ENCODE data around the gene KCNC3.

The KCNC3 gene

DNA sequence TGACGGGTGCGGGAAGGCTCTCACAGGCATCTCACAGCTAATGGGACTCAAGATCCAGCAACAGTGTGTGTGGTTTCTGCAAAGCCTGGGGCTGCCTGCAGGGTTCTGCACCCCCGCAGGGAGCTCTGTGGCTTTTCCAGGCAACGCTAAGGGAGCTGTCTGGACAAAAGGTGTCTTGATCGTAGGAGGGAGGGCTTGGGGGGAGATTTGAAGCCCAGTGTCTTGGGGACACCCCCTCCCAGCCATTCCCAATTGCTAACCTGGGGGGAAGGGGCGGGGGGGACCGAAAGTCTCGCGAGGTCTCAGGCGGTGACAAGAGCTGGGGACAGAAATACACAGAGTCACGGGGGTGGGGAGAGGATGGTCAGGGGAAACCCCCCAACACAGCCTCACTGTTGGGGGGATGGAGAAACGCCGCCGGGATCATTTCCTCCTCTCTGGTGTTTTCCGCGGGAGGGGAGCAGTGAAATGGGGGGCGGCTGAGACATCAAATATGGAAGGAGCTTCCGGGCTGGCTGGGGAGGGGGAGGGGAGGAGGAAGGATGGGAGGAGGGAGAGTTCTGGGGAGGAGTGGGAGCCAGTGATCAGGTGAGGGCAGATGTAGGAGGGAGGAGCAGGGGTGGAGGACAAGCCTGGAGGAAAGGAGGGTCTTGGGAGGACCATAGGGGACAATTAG, 13.3 kb downstream of the KCNC3 start:
- intact Hi-C loops (cut with DNase I): no loop called here
- DNase-seq: peak in 31 of 42 donors; percentile 38 to 81 (median 57)

DNA sequence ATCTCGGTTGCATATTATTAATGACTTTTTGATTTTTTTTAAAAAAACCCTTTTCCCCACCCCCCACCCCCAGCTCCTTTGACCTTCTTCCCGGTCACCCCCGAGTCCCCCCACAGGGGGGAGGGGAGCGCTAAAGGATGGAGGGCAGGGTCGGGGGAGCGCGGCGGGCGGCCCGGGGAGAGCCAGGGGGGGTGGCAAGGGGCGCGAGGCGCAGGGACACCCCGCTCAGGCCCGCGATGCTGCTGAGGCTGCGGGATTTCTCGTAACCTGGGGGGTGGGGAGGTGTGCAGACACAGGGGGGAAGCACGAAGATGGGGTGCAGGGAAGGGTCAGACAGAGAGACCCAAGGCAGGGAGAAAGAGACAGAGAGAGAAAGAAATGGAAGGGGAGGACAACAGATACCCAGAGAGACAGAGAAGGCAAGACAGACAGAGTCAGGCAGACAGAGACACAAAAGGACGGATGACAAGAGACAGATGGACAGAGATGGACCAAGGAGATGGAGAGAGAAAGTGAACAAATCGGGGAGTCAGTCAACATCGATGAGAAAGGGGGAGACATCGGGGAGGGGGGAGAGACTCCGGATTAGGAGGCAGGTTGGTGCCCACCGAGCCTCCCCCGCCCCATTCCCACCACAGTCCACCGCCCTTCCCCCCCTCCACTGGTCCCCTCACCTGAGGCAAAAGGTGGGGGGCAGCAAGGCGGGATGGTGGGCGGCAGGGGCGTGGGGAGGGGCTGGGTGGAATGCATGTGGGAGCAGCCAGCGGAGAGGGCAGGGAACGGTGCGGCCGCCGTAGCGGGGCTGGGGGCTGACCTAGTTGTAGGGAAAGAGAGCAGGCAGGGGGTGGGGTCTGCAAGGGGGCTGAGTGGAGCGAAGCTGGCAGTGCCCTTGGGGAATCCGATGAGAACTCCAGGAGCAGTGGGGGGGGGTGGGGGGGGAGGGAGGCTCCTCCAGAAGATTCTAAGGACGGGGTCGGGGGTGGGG, 14.2 kb downstream of the KCNC3 start:
- peak in 1 of 42 donors; percentile 8 for DNase-seq
- intact Hi-C loops (cut with DNase I): no loop called here

DNA sequence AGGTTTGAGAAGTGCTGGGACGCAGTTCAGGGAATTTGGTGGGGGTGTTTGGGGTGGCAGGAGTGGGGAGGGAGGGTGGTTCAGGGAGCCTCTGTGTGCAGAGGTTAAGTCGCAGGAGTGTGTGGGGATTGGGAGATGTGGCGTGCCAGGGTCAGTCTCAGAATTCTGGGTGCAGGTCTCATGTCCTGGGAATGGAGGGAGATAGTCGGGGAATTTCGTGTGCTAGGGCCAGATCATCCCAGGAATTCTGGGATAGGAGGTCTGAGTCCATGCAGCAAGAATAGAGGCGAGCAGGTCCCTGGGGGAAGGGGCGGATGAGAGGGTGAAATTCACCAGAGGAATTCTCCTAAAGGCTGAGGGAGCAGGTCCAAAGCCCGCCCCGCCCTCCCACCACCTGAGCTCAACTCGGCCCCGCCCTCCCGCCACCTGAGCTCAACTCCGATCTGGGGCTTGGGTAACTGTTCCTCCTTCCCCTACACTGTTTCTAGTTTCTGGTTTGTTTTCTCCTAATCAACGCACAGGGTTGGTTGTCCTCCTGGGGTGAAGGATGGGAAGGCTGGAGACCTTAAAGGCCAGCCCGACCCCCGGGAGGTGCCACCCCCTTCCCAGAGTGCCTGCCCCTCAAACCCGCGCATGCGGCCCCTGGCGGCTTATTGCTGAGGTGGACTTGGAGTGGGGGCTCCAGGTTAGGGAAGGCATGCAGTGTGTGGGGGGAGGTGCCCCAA, 15.2 kb downstream of the KCNC3 start:
- intact Hi-C loops (cut with DNase I): no loop called here

DNA sequence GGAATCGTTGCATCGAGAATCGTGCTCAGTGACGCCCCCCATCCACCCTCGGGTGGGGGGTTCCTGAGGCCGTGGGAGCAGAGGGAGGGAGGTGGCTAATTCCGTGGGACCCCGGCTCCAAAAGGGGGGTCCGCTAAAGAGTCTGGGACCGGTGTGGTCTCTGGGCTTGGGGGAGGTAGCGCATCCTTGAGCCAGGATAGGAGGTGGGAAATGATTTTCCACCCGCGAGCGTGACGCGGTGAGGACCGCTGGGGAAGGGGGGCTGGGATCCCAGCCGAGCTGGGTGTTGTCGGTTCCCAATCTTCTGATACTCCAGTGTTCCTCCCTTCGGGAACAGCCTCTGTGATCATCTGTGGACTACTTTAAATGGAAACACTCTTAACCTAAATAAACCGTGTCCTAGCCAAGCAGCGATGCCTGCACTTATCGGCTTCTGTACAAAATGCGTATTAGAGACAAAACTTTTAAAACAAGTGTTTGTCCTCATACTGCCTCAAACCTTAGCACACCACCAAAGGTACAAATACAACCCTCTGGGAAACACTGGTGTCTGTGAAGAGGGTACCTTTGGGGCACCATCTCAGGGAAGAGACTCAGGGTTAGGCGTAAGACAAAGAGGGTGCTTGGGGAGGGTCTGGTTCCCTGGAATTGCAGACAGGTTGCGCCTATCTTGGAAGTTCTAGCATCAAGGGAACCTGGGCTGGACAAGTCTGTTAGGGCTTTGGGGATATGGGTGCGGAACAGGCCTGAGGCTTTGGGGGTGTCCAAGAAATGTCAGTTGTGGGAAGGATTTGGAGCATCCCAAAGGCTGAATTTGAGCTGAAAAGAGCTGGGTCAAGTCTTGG, 16.0 kb downstream of the KCNC3 start:
- intact Hi-C loops (cut with DNase I): no loop called here
- peak in 1 of 42 donors; percentile 26 for DNase-seq

More for the DNA sequence above, 15.2 kb downstream of the KCNC3 start:
- DNase-seq: peak in 5 of 42 donors; percentile 17 to 57 (median 42)

DNA sequence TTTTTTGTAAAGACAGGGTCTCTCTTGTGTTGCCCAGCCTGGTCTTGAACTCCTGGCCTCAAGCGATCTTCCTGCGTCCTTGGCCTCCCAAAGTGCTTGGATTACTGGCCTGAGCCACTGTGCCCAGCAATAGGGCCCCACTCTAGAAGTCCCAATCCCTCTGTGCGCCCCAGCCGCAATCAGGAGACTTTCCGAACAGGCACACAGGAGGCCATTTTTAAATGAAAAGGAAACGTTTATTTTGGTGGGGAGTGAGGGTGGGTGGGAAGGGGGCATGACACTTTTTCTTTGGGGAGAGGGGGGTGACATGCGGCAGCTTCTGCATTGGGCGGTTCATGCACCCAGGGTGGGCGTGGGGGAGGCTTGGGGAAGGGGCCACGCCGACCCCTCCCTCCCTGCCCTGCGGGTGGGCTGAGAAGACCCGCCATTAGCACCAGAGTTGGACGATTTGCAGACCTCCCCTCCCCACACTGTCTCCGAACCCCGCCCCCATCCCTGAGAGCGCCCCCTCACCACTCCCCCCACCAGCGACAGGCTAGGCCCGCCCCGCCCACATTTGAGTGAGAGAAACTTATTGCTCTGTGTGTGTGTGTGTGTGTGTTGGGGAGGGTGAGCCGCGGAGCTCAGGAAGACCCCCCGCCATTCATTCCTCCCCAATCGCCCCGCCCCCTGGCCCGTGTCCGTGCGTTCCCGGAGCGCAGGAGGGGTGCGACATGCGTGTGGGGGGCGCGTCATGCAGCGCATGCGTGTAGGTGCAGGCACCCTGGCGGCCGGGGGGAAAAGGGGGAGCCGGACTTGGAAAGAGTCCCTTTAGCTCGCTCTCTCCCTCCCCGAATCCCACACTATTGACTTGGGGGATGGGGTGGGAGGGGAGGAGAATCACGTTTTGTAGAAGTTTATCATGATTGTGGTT, 17.2 kb downstream of the KCNC3 start:
- DNase-seq: peak in 29 of 42 donors; percentile 34 to 78 (median 59)
- intact Hi-C loops (cut with DNase I): no loop called here

DNA sequence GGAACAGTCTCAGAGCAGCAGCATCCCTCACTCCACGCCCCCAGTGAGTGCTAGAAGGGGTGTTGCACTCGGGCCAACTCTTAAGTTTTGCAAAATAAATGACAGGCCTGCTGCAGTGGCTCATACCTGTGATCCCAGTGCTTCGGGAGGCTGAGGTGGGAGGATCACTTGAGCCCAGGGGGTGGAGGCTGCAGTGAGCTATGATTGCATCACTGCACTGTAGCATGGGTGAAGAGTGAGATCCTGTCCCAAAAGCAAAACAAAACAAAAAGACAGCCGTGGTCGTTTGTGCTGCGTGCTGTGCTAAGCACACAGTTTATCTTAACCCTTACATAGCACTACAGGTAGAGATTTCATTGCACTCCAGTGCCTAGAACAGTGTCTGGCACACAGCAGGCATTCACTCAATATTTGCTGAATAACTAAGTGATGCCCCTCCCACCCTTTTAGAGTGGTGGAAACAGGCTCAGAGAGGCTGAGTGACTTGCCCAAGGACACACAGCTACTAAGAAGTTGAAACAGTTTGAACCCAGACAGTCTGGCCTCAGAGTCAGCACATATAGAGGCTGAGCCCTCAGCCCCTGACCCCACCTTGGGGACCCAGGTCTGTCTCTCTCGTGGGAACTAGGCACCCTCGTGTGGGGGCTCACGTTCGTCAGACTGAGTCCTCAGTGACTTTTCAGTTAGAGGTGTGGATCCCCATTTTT, 18.3 kb downstream of the KCNC3 start:
- intact Hi-C loops (cut with DNase I): no loop called here
- DNase-seq: no peak

DNA sequence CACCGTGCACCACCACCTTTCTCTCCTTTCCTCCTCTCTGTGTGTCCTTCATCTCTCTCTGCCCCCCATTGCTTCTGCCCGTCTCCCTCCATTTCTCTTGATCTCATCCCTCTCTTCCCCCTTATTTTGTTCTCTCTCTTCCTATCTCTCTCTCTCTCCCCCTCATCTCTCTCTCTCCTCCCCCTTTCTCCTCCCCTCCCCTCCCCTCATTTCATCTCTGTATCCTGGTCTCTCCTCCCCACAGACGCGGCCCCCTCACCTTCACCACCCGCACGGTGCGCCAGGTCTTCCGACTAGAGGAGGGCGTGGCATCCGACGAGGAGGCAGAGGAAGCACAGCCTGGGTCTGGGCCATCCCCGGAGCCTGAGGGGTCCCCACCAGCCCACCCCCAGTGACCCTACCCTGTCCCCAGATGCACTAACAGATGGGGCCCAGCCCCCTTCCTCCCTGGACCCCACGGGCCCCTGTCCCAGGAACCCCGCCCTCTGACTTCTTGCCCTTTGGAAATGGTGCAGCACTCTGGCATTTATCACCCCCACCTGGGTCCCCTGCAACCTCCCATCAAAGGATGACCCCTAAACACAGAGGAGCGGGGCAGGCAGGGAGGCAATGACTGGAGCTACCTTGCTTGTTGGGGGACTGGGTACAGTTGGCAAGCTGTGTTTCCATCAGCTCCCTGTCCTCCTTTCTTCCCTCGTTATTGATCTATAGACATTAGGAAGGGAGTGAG, 19.6 kb downstream of the KCNC3 start:
- DNase-seq: no peak
- intact Hi-C loops (cut with DNase I): no loop called here

DNA sequence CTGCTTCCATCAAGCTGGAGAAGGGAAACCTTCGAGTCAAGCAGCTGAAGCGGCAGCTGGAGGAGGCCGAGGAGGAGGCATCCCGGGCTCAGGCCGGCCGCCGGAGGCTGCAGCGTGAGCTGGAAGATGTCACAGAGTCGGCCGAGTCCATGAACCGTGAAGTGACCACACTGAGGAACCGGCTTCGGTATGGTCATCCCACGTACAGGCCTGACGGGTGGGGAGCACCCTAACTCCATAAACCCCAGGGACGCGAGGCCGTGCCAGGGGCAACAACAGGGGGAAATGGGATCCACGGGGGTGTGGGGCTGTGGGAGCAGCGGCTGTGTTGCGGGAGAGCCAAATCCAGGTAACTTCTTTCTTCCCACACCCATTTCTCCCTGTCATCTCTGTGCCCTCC, 20.2 kb downstream of the KCNC3 start:
- DNase-seq: no peak
- intact Hi-C loops (cut with DNase I): no loop called here

DNA sequence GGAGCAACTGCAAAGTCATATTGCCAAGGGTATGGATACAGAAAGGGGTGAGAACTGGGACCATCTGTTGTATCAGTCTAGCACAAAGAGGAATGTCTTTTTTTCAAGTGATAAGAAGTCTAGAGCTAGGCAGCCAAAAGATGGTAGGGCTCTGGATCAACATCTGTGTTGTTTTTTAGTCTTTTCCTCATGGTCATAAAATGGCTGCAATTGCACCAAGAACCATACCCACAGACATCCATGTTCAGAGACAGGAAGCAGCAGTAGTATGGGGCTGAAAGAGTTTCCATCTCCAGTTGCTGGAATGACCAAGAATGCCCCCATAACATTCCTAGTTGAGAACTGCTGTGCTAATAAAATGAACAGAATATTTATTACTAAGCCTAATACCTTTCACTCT, 25.6 kb downstream of the KCNC3 start:
- intact Hi-C loops (cut with DNase I): no loop called here
- DNase-seq: no peak

DNA sequence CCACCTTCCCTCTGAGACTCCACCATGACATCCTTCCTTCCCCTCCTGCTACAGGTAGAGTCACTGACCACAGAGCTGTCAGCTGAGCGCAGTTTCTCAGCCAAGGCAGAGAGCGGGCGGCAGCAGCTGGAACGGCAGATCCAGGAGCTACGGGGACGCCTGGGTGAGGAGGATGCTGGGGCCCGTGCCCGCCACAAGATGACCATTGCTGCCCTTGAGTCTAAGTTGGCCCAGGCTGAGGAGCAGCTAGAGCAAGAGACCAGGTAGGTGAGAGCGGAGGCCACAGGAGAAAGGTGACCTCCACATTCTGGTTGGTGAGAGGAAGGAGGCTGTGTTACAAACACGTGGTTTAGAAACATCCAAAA, 27.6 kb downstream of the KCNC3 start:
- intact Hi-C loops (cut with DNase I): no loop called here
- DNase-seq: no peak

DNA sequence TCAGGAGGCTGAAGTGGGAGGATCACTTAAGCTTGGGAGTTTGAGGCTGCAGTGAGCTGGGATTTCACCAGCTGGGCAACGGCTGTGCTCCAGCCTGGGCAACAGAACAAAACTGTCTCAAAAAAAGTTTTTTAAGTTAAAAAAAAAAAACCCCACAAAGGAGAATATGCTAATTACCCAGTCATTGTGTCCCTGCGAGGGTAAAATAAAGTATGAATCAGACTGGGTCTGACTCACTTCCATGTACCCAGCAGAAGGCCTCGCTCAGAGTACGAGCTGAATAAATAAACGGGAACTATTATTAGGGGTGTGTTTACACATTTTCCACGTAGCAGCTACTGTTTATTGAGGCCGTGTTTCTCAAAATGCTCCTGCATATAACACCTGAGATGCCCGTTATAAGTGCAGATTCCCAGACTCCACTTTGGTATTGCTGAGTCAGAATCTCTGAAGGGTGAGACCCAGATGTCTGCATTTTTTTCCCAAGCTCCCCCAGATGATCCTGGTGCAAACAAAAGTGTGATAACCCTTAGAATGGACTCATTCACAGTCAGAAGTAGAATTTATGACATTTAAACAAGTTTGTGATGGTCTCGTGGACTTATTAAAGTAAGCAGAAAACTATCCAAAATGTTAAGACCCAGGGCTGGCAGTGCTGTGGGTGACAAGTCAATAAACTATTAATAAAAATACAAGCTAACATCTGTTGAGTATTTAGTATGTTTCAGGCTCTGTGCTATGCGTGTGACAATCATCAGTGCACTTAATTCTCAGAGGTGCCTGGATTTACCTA, 28.2 kb downstream of the KCNC3 start:
- intact Hi-C loops (cut with DNase I): no loop called here
- peak in 3 of 42 donors; percentile 2 to 61 (median 37) for DNase-seq

DNA sequence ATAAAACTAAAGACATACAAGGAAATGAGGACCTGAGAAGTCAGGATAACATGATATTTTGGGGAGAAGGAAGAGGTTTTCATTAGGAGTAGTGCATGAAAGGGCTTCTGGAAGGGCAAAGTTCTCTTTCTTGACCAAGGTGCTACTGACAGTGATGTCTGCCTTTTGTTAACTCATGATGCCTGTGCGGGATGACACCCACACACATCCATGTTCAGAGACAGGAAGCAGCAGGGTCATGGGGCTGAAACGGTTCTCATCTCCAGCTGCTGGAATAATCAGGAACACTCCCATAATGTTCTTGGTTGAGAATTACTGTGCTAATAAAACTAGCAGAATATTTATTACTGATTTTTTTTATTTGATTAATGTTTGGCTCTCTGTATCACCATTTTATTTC, 29.1 kb downstream of the KCNC3 start:
- intact Hi-C loops (cut with DNase I): no loop called here
- no peak for DNase-seq

DNA sequence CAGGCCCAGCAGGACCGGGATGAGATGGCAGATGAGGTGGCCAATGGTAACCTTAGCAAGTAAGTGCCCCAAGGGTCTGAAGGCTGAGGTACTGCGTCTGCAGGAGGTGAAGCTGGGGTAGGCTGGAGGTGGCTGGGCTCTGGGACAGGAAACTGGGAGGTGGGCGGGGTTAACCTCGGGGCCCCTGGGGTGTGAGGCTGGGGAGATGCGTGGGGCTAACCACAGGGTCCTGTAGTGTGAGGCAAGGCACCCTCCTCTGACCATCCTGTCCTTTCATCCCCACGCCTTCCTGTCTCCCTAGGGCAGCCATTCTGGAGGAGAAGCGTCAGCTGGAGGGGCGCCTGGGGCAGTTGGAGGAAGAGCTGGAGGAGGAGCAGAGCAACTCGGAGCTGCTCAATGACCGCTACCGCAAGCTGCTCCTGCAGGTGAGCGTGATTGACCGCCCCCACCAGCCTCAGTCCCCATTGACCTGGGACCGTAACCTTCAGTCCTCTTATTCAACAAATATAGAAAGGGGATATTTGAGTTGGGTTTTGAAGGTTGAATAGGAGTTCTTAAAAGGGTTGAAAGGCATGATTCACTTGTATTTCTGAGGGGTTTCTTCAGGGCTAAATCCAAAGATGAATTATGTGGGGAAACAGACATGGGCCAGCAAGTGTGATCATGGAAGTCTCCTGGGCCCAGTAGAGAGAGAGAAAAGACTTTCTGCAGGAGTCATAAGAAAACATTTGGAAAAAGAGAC, 35.7 kb downstream of the KCNC3 start:
- no peak for DNase-seq
- intact Hi-C loops (cut with DNase I): no loop called here

DNA sequence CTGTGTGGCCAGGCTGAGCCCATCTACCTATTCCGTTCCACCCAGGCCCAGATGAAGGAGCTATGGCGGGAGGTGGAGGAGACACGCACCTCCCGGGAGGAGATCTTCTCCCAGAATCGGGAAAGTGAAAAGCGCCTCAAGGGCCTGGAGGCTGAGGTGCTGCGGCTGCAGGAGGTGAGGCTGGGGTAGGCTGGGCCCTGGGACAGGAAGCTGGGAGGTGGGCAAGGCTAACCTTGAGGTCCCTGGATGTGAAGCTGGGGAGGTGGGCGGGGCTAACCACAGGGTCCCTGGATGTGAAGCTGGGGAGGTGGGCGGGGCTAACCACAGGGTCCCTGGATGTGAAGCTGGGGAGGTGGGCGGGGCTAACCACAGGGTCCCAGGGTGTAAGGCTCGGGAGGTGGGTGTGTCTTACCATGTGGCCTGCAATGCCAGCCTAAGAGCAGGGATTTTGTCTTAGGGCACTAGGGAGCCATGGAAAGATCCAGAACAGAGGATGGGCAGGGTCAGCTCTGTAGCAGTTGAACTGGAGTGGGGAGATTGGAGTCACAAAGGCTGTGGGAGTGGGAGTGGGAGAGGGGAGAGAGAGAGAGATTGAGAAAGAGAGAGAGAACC, 36.9 kb downstream of the KCNC3 start:
- DNase-seq: no peak
- intact Hi-C loops (cut with DNase I): no loop called here

DNA sequence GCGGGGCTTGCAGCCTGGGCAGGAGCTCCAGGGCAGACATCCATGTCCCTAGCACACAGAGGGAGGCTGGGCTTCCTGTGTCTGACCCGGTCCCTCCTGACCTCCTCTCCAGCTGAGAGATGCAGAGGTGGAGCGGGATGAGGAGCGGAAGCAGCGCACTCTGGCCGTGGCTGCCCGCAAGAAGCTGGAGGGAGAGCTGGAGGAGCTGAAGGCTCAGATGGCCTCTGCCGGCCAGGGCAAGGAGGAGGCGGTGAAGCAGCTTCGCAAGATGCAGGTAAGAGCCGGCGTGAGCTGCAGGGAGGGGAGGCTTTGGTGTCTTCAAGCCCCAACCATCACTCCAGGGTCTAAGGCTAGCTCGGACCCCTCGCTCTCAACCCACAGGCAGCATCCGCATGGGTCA, 38.4 kb downstream of the KCNC3 start:
- intact Hi-C loops (cut with DNase I): no loop called here
- no peak for DNase-seq
